K562 (cell line): ENCODE data around the gene CPED1. TPM values are rescaled to one million over a fixed set of nuclear protein-coding genes. Genes with fewer than 3 reads are reported as not detected.

Experiments used
- ATAC-seq: fragments of 200-7000 bp; cut with Tn5 transposase; 3 replicates; pipeline ENCODE4 v1.9.1; 2020; ENCODE audit warnings: moderate library complexity
- BruUV-seq: library from RNA; stranded (reverse); fragments of 400-500 nt; replicated peaks from 2 replicates; lab custom pipeline; 2021; lab: Mats Ljungman, UMichigan
- CTCF ChIA-PET: fragments of 300-600 bp; formaldehyde crosslinking; extraction: SDS; loops from one replicate; lab custom pipeline; 2021; ENCODE audit warnings: low intra/inter-chr PET ratio; lab: Yijun Ruan, JAX
- POLR2A ChIA-PET: fragments of 300-600, 350-650 bp; sonication (Branson Sonifier 250); formaldehyde crosslinking; extraction: SDS; loops from one replicate; lab custom pipeline; 2021; ENCODE audit warnings: antibody characterized with exemption, inconsistent platforms; lab: Yijun Ruan, JAX
- DNase-seq, 4 experiments: peaks; one replicate each; pipeline versions ENCODE4 v3.0.0 to v3.0.0-alpha.2; 2011 to 2018; ENCODE audit warnings: low spot score in 3 of 4, mixed read lengths in 3 of 4; ENCODE audit errors: extremely low read depth in 1 of 4
- FAIRE-seq: peaks from 2 replicates; lab custom pipeline; 2011; peaks lifted over from hg19 to GRCh38; lab: Jason Lieb, UNC
- H2AFZ ChIP-seq: 2 replicates; pipeline ENCODE4 v1.6.0; 2011; ENCODE audit warnings: low read depth, low read length, control low read depth, inconsistent platforms
- H3K27ac ChIP-seq: fragments of 200-600 bp; 3 replicates; pipeline ENCODE4 v1.8.0; 2011; ENCODE audit warnings: low read depth, mild to moderate bottlenecking, control low read depth, inconsistent platforms, low read length, moderate library complexity, mixed read lengths; ENCODE audit errors: extremely low read depth
- H3K27me3 ChIP-seq, 2 experiments: fragments of 300-600 bp in 1 of 2; 2 replicates in 1 of 2; 3 replicates in 1 of 2; pipeline versions ENCODE4 v1.6.0 to v1.8.0; 2011; ENCODE audit warnings: inconsistent platforms in 2 of 2, low read length in 2 of 2, mild to moderate bottlenecking in 1 of 2, mixed read lengths in 1 of 2, moderate library complexity in 1 of 2; ENCODE audit not compliant: control insufficient read depth in 2 of 2, insufficient read depth in 2 of 2
- H3K36me3 ChIP-seq: fragments of 300-600 bp; 3 replicates; pipeline ENCODE4 v1.8.0; 2011; ENCODE audit warnings: mild to moderate bottlenecking, low read length, inconsistent platforms; ENCODE audit not compliant: control insufficient read depth, insufficient read depth
- H3K4me1 ChIP-seq, 2 experiments: fragments of 200-600 bp in 1 of 2; replicated peaks in 1 of 2; 2 replicates in 1 of 2; 3 replicates in 1 of 2; pipeline versions ENCODE4 v1.5.1 to v1.8.0; 2011; ENCODE audit warnings: inconsistent platforms in 2 of 2, low read length in 2 of 2, mild to moderate bottlenecking in 1 of 2, mixed read lengths in 1 of 2, moderate library complexity in 1 of 2; ENCODE audit not compliant: control insufficient read depth in 2 of 2, insufficient read depth in 2 of 2
- H3K4me2 ChIP-seq: 2 replicates; pipeline ENCODE4 v1.6.1; 2011; ENCODE audit warnings: low read length, control low read depth, inconsistent platforms, mixed read lengths; ENCODE audit not compliant: insufficient read depth
- H3K4me3 ChIP-seq: fragments of 200-600 bp; sonication (generic), shearing (Covaris generic); 2 replicates; pipeline ENCODE4 v1.5.1; 2016; ENCODE audit warnings: control low read depth, inconsistent platforms
- H3K79me2 ChIP-seq: fragments of 200-600 bp; 3 replicates; pipeline ENCODE4 v1.8.0; 2011; ENCODE audit warnings: low read length, inconsistent platforms; ENCODE audit not compliant: control insufficient read depth, insufficient read depth
- H3K9ac ChIP-seq, 2 experiments: 2 replicates each; pipeline versions ENCODE4 v1.6.0 to v1.6.1; 2011; ENCODE audit warnings: low read depth in 2 of 2, low read length in 2 of 2, control low read depth in 1 of 2, inconsistent platforms in 1 of 2, mild to moderate bottlenecking in 1 of 2, mixed read lengths in 1 of 2; ENCODE audit not compliant: insufficient read depth in 1 of 2
- H3K9me1 ChIP-seq: one replicate; pipeline ENCODE4 v1.6.0; 2011; ENCODE audit warnings: inconsistent platforms, mild to moderate bottlenecking, low read length, moderate library complexity; ENCODE audit not compliant: control insufficient read depth, insufficient read depth
- H3K9me3 ChIP-seq: replicated peaks from 2 replicates; pipeline ENCODE4 v1.5.1; 2011; ENCODE audit warnings: low read depth, low read length, inconsistent platforms; ENCODE audit not compliant: control insufficient read depth, insufficient read depth
- H4K20me1 ChIP-seq: replicated peaks from 2 replicates; pipeline ENCODE4 v1.6.1; 2011; ENCODE audit warnings: low read length, inconsistent platforms, mixed read lengths; ENCODE audit not compliant: control insufficient read depth, insufficient read depth
- ATF1 ChIP-seq, 2 experiments: fragments of 450-650 bp in 1 of 2; IDR thresholded peaks; 2 replicates each; pipeline ENCODE4 v1.6.1; 2016; ENCODE audit warnings: missing compliant biosample characterization in 1 of 2, missing genetic modification characterization in 1 of 2
- ETV6 ChIP-seq, 3 experiments: fragments of 150-350 bp in 1 of 3; sonication (generic) in 1 of 3; formaldehyde crosslinking in 1 of 3; IDR thresholded peaks; 2 replicates each; pipeline versions ENCODE4 v1.6.1 to v1.8.0; 2014 to 2022; ENCODE audit warnings: borderline replicate concordance in 2 of 3, low read depth in 2 of 3, antibody characterized with exemption in 1 of 3, low read length in 1 of 3, mild to moderate bottlenecking in 1 of 3, missing genetic modification reagents in 1 of 3
- KDM5B ChIP-seq: fragments of 200-600 bp; sonication (generic); IDR thresholded peaks from 2 replicates; pipeline ENCODE4 v1.6.1; 2012; ENCODE audit warnings: low read depth, mild to moderate bottlenecking, moderate library complexity, low read length, control low read depth, inconsistent platforms; ENCODE audit not compliant: insufficient replicate concordance
- L3MBTL2 ChIP-seq: fragments of 450-650 bp; IDR thresholded peaks from 2 replicates; pipeline ENCODE4 v1.6.1; 2016; ENCODE audit warnings: mild to moderate bottlenecking, moderate library complexity
- NR2C2 ChIP-seq, 2 experiments: fragments of 200-800 bp in 1 of 2; sonication (Bioruptor generic) in 1 of 2; sonication (generic) in 1 of 2; formaldehyde crosslinking in 1 of 2; IDR thresholded peaks; 2 replicates each; pipeline versions ENCODE4 v1.6.1 to v1.8.0; 2016 to 2022; ENCODE audit warnings: mild to moderate bottlenecking in 1 of 2, missing compliant biosample characterization in 1 of 2, missing genetic modification characterization in 1 of 2, missing genetic modification reagents in 1 of 2
- NR4A1 ChIP-seq, 2 experiments: fragments of 250-450 bp in 1 of 2; fragments of 450-650 bp in 1 of 2; sonication (Bioruptor Pico) in 1 of 2; IDR thresholded peaks; 2 replicates each; pipeline versions ENCODE4 v1.4.0 to v1.6.1; 2016 to 2020; ENCODE audit warnings: mild to moderate bottlenecking in 2 of 2, missing compliant biosample characterization in 1 of 2, missing genetic modification characterization in 1 of 2, moderate library complexity in 1 of 2
- RBM39 ChIP-seq: fragments of 200-400 bp; formaldehyde crosslinking; optimal IDR thresholded peaks from 2 replicates; pipeline ENCODE3; 2018; ENCODE audit warnings: low read depth, low read length
- RFX7 ChIP-seq: fragments of 250-450 bp; sonication (Bioruptor Pico); IDR thresholded peaks from 2 replicates; pipeline ENCODE4 v1.5.1; 2021; ENCODE audit warnings: mild to moderate bottlenecking
- SMAD3 ChIP-seq: fragments of 450-650 bp; formaldehyde crosslinking; conservative IDR thresholded peaks from 2 replicates; pipeline ENCODE4 v1.4.0; 2020; ENCODE audit warnings: mild to moderate bottlenecking
- SMAD4 ChIP-seq: fragments of 250-450 bp; sonication (Bioruptor Pico); conservative IDR thresholded peaks from 2 replicates; pipeline ENCODE4 v1.8.0; 2021; ENCODE audit warnings: inconsistent platforms, mild to moderate bottlenecking, moderate library complexity
- SRSF7 ChIP-seq: fragments of 200-400 bp; formaldehyde crosslinking; optimal IDR thresholded peaks from 2 replicates; pipeline ENCODE3; 2017; ENCODE audit warnings: mild to moderate bottlenecking, low read depth, low read length
- TFAM ChIP-seq: fragments of 250-450 bp; sonication (Bioruptor Pico); conservative IDR thresholded peaks from 2 replicates; pipeline ENCODE4 v1.5.0; 2021; ENCODE audit warnings: mild to moderate bottlenecking, moderate library complexity
- ZNF184 ChIP-seq: sonication (generic); formaldehyde crosslinking; IDR thresholded peaks from 2 replicates; pipeline ENCODE4 v1.5.0; 2020; ENCODE audit warnings: missing genetic modification reagents
- WGBS: fragments of 100-300 bp; shearing (Covaris generic); methylation state at CpG from one replicate; pipeline ENCODE4 v1.1.6; 2016; ENCODE audit warnings: low coverage, mixed read lengths; ENCODE audit not compliant: insufficient coverage; ENCODE audit errors: missing lambda C conversion rate; 5-methylcytosine and 5-hydroxymethylcytosine counted together
- in situ Hi-C: fragments of 300-500 bp; cut with MboI; formaldehyde crosslinking; loops from 4 replicates; pipeline ENCODE4 v1.15.0; 2018; ENCODE audit warnings: inconsistent platforms, mixed read lengths
- intact Hi-C: fragments of 100-400 bp; cut with micrococcal nuclease; formaldehyde crosslinking; loops from 2 replicates; pipeline ENCODE4 v1.14.2; 2022
- polyA plus RNA-seq, 8 experiments: library from polyadenylated mRNA; depleted of rRNA in 4 of 8; stranded (reverse) in 5 of 8; unstranded in 3 of 8; fragments of >200 nt; fragmentation: Nextera tagmentation in 2 of 8; fragmentation: Illumina TruSeq in 1 of 8; extraction: Ambion mirVana in 2 of 8; extraction: Trizol in 1 of 8; gene quantifications; 2 replicates each; pipeline versions ENCODE4 v1.2.1 to v1.2.3, GENCODE V29; 2011 to 2014; ENCODE audit warnings: inconsistent platforms in 1 of 8, missing spikeins in 1 of 8
- total RNA-seq, 7 experiments: library from RNA; depleted of rRNA in 6 of 7; stranded (reverse); fragments of >200 nt in 6 of 7; fragmentation: Illumina TruSeq in 2 of 7; extraction: Trizol in 2 of 7; gene quantifications; 2 replicates each; pipeline versions ENCODE4 v1.2.1 to v1.2.3, GENCODE V29; 2011 to 2021; ENCODE audit warnings: low replicate concordance in 1 of 7
- TF ChIP-seq, protein P1 (sequence below): sonication (generic); formaldehyde crosslinking; IDR thresholded peaks from 2 replicates; pipeline ENCODE4 v1.8.0; 2023; ENCODE audit warnings: missing genetic modification reagents, mild to moderate bottlenecking, borderline replicate concordance

CPED1 gene
- total and polyA plus RNA-seq, 9 of the 15 experiments (the other 6 are each of a cell fraction or from before 2014, with no cell fraction given), result 195 to 393 (median 290) TPM

DNA sequence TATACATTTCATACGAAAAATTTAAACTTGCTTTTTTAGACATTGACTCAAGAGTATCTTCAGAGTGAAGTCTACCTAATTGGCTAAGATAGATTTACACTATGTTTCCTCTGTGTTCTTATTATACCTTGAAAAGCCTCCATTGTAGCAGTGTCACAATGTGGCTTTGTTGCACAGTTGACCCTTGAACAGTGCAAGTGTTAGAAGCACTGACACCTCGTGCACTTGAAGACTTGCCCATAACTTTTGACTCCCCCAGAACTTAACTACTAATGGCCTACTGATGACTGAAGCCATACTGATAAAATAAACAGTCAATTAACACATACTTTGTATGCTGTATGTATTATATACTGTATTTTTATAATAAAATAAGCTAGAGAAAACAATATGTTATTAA, 84.3 kb downstream of the CPED1 start:
- H3K4me2 ChIP-seq, result no peak overlapping the region
- H3K79me2 ChIP-seq, result peaks cover 91% of the 10 kb centered on the region
- intact Hi-C loops, result no loop called here
- no peak overlapping the region for H2AFZ ChIP-seq
- ChIA-PET CTCF (no interaction called here), POLR2A (interaction anchor here (0.8 kb wide), 1 partner anchor 10 kb away, joined by 3 read pairs; no protein-coding TSS in a partner anchor)
- no peak for FAIRE-seq
- no peak overlapping the region for H3K4me3 ChIP-seq
- no peak for DNase-seq
- peaks cover 56% of the 10 kb centered on the region for H3K36me3 ChIP-seq
- peaks cover 21 to 70% of the 10 kb centered on the region in 2 experiments for H3K4me1 ChIP-seq
- in situ Hi-C loops, result no loop called here
- no TSS peak for BruUV-seq
- no peak overlapping the region for H3K9ac ChIP-seq
- ATAC-seq, result no peak
- H3K27ac ChIP-seq, result peak overlapping the region; percentile 51; the same call in 2 of the 3 replicates
- no peaks in the 10 kb centered on the region for H3K27me3 ChIP-seq
- no peaks in the 10 kb centered on the region for H3K9me1 ChIP-seq
- no peaks in the 10 kb centered on the region for H4K20me1 ChIP-seq
- WGBS, result 41% methylated on average over 2 of the region's 2 CpGs
- H3K9me3 ChIP-seq, result no peaks in the 10 kb centered on the region
- TF ChIP-seq ETV6 (IDR thresholded peaks at IDR 0.05; ENCODE audit: borderline replicate concordance in 1 of 2, low read depth in 2 of 2, low read length in 1 of 2) (no peak), ETV6 (CRISPR knock-in tag; IDR thresholded peaks at IDR 0.05; ENCODE audit: borderline replicate concordance) (no peak), ZNF184 (CRISPR knock-in tag) (no peak), RFX7 (no peak), RBM39 (no peak), NR4A1 (CRISPR knock-in tag; IDR thresholded peaks at IDR 0.05) (no peak), NR4A1 (tag; IDR thresholded peaks at IDR 0.05) (no peak), L3MBTL2 (peak; percentile 73), KDM5B (no peak), NR2C2 (CRISPR knock-in tag; IDR thresholded peaks at IDR 0.05) (no peak), NR2C2 (tag; IDR thresholded peaks at IDR 0.05) (peak; percentile 32; the same call in 1 of the 2 replicates), SMAD4 (CRISPR knock-in tag) (0 out of 2 replicates have a peak, but pooled peaks have one; percentile 21), ATF1 (CRISPR knock-in tag; IDR thresholded peaks at IDR 0.05) (no peak), ATF1 (tag; IDR thresholded peaks at IDR 0.05) (no peak), SMAD3 (CRISPR knock-in tag) (no peak), TFAM (CRISPR knock-in tag) (no peak), SRSF7 (no peak)
- TF ChIP-seq, protein P1, sequence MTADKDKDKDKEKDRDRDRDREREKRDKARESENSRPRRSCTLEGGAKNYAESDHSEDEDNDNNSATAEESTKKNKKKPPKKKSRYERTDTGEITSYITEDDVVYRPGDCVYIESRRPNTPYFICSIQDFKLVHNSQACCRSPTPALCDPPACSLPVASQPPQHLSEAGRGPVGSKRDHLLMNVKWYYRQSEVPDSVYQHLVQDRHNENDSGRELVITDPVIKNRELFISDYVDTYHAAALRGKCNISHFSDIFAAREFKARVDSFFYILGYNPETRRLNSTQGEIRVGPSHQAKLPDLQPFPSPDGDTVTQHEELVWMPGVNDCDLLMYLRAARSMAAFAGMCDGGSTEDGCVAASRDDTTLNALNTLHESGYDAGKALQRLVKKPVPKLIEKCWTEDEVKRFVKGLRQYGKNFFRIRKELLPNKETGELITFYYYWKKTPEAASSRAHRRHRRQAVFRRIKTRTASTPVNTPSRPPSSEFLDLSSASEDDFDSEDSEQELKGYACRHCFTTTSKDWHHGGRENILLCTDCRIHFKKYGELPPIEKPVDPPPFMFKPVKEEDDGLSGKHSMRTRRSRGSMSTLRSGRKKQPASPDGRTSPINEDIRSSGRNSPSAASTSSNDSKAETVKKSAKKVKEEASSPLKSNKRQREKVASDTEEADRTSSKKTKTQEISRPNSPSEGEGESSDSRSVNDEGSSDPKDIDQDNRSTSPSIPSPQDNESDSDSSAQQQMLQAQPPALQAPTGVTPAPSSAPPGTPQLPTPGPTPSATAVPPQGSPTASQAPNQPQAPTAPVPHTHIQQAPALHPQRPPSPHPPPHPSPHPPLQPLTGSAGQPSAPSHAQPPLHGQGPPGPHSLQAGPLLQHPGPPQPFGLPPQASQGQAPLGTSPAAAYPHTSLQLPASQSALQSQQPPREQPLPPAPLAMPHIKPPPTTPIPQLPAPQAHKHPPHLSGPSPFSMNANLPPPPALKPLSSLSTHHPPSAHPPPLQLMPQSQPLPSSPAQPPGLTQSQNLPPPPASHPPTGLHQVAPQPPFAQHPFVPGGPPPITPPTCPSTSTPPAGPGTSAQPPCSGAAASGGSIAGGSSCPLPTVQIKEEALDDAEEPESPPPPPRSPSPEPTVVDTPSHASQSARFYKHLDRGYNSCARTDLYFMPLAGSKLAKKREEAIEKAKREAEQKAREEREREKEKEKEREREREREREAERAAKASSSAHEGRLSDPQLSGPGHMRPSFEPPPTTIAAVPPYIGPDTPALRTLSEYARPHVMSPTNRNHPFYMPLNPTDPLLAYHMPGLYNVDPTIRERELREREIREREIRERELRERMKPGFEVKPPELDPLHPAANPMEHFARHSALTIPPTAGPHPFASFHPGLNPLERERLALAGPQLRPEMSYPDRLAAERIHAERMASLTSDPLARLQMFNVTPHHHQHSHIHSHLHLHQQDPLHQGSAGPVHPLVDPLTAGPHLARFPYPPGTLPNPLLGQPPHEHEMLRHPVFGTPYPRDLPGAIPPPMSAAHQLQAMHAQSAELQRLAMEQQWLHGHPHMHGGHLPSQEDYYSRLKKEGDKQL (CRISPR knock-in tag), result no peak
